ENCODE data around the gene GPR39.

GPR39 gene

DNA sequence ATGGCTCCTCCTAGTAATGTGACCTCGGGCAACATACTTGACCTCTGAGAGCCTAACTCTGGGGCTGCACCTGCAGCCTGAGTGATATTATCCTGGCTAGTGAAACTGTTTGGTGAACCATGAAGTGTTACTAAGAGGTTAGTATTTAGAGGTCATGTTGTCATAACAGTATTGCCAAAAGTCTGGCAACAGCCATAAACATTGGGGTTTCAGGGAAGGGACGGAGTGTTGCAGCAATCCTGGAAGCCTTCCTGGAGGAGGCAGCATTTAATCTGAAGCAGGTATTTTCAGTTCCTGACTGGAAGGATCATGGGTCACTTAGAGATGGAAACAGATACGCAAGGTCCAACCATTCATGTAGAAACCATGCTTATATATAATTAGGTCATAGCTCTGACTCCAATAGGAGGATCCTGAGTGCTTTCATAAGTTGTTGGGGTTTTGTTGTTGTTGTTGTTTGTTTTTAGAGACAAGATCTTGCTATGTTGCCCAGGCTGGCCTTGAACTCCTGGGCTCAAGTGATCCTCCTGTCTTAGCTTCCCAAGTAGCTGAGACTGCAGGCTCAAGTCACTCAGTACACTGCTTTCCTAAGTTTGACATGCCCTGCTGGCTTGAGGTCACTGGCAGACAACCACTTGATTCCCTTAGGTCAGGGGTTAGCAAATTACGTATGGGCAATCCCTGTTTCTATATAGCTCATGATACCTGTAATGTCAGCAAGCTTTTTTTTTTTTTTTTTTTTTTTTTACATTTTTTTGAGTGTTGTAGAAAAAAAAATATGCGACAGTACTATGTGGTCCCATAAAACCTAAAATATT, 21.5 kb downstream of the GPR39 start:
- H3F3A ChIP-seq (ENCODE audit: insufficient read depth) = no peaks in the 10 kb centered on the region
- no peak overlapping the region for H3K27ac ChIP-seq (ENCODE audit: low read depth, low read length)
- H3K4me3 ChIP-seq (ENCODE audit: insufficient read depth, low read length, poor library complexity, severe bottlenecking) = no peak overlapping the region
- TF ChIP-seq, protein P1, sequence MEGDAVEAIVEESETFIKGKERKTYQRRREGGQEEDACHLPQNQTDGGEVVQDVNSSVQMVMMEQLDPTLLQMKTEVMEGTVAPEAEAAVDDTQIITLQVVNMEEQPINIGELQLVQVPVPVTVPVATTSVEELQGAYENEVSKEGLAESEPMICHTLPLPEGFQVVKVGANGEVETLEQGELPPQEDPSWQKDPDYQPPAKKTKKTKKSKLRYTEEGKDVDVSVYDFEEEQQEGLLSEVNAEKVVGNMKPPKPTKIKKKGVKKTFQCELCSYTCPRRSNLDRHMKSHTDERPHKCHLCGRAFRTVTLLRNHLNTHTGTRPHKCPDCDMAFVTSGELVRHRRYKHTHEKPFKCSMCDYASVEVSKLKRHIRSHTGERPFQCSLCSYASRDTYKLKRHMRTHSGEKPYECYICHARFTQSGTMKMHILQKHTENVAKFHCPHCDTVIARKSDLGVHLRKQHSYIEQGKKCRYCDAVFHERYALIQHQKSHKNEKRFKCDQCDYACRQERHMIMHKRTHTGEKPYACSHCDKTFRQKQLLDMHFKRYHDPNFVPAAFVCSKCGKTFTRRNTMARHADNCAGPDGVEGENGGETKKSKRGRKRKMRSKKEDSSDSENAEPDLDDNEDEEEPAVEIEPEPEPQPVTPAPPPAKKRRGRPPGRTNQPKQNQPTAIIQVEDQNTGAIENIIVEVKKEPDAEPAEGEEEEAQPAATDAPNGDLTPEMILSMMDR (IDR thresholded peaks at IDR 0.05; ENCODE audit: insufficient read depth, low read length, poor library complexity, severe bottlenecking) = no peak
- no peak for TF ChIP-seq EZH2phosphoT487 (conservative IDR thresholded peaks at IDR 0.05; ENCODE audit: low read length)
- H3K4me2 ChIP-seq (ENCODE audit: low read depth, low read length, poor library complexity, severe bottlenecking) = no peak overlapping the region
- no peaks in the 10 kb centered on the region for H3K36me3 ChIP-seq (ENCODE audit: low read length)
- no peaks in the 10 kb centered on the region for H3K9me3 ChIP-seq (ENCODE audit: insufficient read depth, low read length)
- H3K9me2 ChIP-seq (replicated peaks; ENCODE audit: insufficient read depth, low read length) = no peaks in the 10 kb centered on the region
- H3K27me3 ChIP-seq (ENCODE audit: low read length) = no peaks in the 10 kb centered on the region
- H2AFZ ChIP-seq (ENCODE audit: low read depth, low read length, severe bottlenecking) = no peak overlapping the region
- H3K79me2 ChIP-seq (ENCODE audit: insufficient read depth, low read length) = no peaks in the 10 kb centered on the region
- H4K20me1 ChIP-seq (ENCODE audit: low read depth, low read length) = no peaks in the 10 kb centered on the region
- H3K9ac ChIP-seq (ENCODE audit: low read length) = no peak overlapping the region

DNA sequence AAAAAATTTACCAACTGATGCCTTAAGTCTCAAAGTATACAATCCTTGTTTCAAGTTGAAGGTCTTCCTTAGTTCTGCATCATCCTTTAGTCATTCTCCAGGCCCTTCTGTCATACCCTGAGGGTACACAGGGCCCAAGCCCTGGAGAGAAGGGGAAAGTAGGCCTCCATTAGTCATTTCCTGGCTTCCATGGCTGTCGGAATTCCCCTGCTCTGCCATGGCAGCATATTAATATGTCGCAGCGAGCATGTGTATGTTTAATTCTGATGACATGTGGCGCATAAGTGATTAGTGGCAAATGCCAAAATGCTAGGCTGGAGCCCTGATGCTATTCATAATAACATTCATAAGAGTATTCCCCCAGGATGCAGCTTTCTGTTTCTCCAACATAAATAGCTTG, 22.1 kb downstream of the GPR39 start:
- H3K27ac ChIP-seq (ENCODE audit: low read depth, low read length) = no peak overlapping the region
- no peaks in the 10 kb centered on the region for H3F3A ChIP-seq (ENCODE audit: insufficient read depth)
- H2AFZ ChIP-seq (ENCODE audit: low read depth, low read length, severe bottlenecking) = no peak overlapping the region
- H3K9me3 ChIP-seq (ENCODE audit: insufficient read depth, low read length) = no peaks in the 10 kb centered on the region
- no peaks in the 10 kb centered on the region for H4K20me1 ChIP-seq (ENCODE audit: low read depth, low read length)
- H3K27me3 ChIP-seq (ENCODE audit: low read length) = no peaks in the 10 kb centered on the region
- H3K4me3 ChIP-seq (ENCODE audit: insufficient read depth, low read length, poor library complexity, severe bottlenecking) = no peak overlapping the region
- no peaks in the 10 kb centered on the region for H3K79me2 ChIP-seq (ENCODE audit: insufficient read depth, low read length)
- TF ChIP-seq, protein P1 (IDR thresholded peaks at IDR 0.05; ENCODE audit: insufficient read depth, low read length, poor library complexity, severe bottlenecking) = no peak
- no peak for TF ChIP-seq EZH2phosphoT487 (conservative IDR thresholded peaks at IDR 0.05; ENCODE audit: low read length)
- no peak overlapping the region for H3K4me2 ChIP-seq (ENCODE audit: low read depth, low read length, poor library complexity, severe bottlenecking)
- no peak overlapping the region for H3K9ac ChIP-seq (ENCODE audit: low read length)
- no peaks in the 10 kb centered on the region for H3K36me3 ChIP-seq (ENCODE audit: low read length)
- H3K9me2 ChIP-seq (replicated peaks; ENCODE audit: insufficient read depth, low read length) = no peaks in the 10 kb centered on the region

DNA sequence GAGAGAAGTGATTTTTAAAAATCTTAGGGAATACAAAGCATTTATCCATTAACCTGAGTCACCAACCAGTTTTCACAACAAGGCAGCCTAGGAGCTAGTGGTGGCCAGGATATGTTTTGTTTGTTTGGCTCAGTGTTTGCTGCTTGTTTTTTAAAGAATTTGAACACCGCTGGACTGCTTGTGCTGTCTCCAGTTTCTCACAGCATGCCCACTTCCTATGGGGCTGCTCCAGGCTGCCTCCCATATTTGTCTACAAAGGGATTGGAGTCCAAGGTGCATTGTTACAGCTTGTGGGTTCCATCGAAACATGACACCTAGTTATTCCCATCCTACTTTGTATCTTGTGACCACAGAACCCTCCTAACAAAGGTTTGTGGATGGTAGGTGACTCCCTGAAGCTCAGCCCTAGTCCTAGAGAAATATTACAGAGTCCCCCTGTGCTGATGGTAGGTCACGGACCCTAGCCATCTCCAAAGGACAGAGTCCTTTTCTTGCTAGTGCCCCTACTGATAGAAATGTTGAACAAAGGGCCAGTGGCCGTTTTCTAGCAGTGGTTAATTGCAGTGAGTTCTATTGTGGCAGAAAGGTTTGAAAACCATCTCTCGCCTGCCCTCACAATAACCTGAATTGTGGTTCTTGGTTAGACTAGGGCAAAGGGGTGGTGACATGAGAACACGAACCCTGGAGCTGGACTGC, 23.2 kb downstream of the GPR39 start:
- no peak for TF ChIP-seq EZH2phosphoT487 (conservative IDR thresholded peaks at IDR 0.05; ENCODE audit: low read length)
- TF ChIP-seq, protein P1 (IDR thresholded peaks at IDR 0.05; ENCODE audit: insufficient read depth, low read length, poor library complexity, severe bottlenecking) = no peak
- H3K27ac ChIP-seq (ENCODE audit: low read depth, low read length) = no peak overlapping the region
- no peaks in the 10 kb centered on the region for H3F3A ChIP-seq (ENCODE audit: insufficient read depth)
- no peaks in the 10 kb centered on the region for H3K9me2 ChIP-seq (replicated peaks; ENCODE audit: insufficient read depth, low read length)
- H3K36me3 ChIP-seq (ENCODE audit: low read length) = no peaks in the 10 kb centered on the region
- no peaks in the 10 kb centered on the region for H3K9me3 ChIP-seq (ENCODE audit: insufficient read depth, low read length)
- H3K4me2 ChIP-seq (ENCODE audit: low read depth, low read length, poor library complexity, severe bottlenecking) = no peak overlapping the region
- no peaks in the 10 kb centered on the region for H3K27me3 ChIP-seq (ENCODE audit: low read length)
- H4K20me1 ChIP-seq (ENCODE audit: low read depth, low read length) = no peaks in the 10 kb centered on the region
- no peak overlapping the region for H3K9ac ChIP-seq (ENCODE audit: low read length)
- no peak overlapping the region for H3K4me3 ChIP-seq (ENCODE audit: insufficient read depth, low read length, poor library complexity, severe bottlenecking)
- no peak overlapping the region for H2AFZ ChIP-seq (ENCODE audit: low read depth, low read length, severe bottlenecking)
- H3K79me2 ChIP-seq (ENCODE audit: insufficient read depth, low read length) = no peaks in the 10 kb centered on the region
